WERI-Rb-1 (cell line): Measurements from ENCODE around the gene DSG3.

Source experiments
- DNase-seq: peaks from one replicate; pipeline ENCODE4 v3.0.0-alpha.2; 2020
- H3K27ac ChIP-seq: fragments of 250-450 bp; sonication (Bioruptor Pico); 2 replicates; pipeline ENCODE4 v1.5.1; 2020; ENCODE audit warnings: mild to moderate bottlenecking, moderate library complexity
- H3K27me3 ChIP-seq: fragments of 250-450 bp; sonication (Bioruptor Pico); 2 replicates; pipeline ENCODE4 v1.5.1; 2021; ENCODE audit warnings: mild to moderate bottlenecking, low read depth, moderate library complexity; ENCODE audit not compliant: insufficient read depth, severe bottlenecking
- H3K36me3 ChIP-seq: fragments of 250-450 bp; sonication (Bioruptor Pico); 2 replicates; pipeline ENCODE4 v1.5.1; 2020; ENCODE audit warnings: mild to moderate bottlenecking, moderate library complexity
- H3K4me3 ChIP-seq: 2 replicates; pipeline ENCODE4 v1.5.1; 2011; ENCODE audit warnings: low read depth, mild to moderate bottlenecking, control low read depth, low read length
- H3K9me3 ChIP-seq: fragments of 250-450 bp; sonication (Bioruptor Pico); 2 replicates; pipeline ENCODE4 v1.5.1; 2021; ENCODE audit warnings: mild to moderate bottlenecking, moderate library complexity; ENCODE audit not compliant: severe bottlenecking
- TF ChIP-seq, protein P1 (sequence below): IDR thresholded peaks from 2 replicates; pipeline ENCODE4 v1.5.1; 2011; ENCODE audit warnings: low read depth, mild to moderate bottlenecking, control low read depth, inconsistent platforms, low read length

The DSG3 gene

DNA sequence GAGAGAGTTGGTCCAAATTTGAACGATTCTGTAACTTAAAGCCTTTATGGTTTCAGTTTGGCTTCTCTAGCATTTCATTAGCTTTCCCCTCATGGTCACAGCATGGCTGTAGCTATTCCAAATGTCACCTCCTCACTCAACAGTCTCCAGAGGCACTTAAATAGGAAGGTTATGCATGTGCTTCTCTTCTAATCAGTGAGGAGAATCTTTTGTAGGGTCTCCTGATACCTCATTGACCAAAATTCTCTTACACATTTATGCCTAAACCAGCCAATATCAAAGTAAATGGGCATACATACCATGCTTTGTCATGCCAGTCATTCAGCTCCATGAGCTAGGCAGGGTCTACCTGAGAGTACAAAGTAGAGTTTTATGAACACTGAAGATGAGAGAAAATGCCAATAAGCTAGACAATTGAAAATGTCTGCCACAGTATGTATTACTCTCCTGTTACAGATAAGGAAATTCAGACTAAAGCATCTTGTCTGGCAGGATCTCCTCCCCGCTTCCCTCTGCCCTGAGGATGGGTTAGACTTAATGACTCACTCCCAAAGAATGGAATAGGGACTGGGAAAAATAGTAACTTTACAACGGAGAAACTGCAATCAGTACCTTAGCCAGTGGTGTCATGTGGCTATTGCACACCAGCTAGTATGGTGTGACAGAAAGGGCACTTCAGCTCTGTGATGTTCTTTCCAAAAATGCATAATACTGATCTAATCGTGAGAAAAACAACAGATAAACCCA, 65.8 kb downstream of the DSG3 start:
- Histone ChIP-seq H3K4me3 (no peak overlapping the region), H3K36me3 (no peaks in the 10 kb centered on the region), H3K27me3 (no peaks in the 10 kb centered on the region), H3K9me3 (no peaks in the 10 kb centered on the region), H3K27ac (no peak overlapping the region)
- DNase-seq, result no peak
- TF ChIP-seq, protein P1, sequence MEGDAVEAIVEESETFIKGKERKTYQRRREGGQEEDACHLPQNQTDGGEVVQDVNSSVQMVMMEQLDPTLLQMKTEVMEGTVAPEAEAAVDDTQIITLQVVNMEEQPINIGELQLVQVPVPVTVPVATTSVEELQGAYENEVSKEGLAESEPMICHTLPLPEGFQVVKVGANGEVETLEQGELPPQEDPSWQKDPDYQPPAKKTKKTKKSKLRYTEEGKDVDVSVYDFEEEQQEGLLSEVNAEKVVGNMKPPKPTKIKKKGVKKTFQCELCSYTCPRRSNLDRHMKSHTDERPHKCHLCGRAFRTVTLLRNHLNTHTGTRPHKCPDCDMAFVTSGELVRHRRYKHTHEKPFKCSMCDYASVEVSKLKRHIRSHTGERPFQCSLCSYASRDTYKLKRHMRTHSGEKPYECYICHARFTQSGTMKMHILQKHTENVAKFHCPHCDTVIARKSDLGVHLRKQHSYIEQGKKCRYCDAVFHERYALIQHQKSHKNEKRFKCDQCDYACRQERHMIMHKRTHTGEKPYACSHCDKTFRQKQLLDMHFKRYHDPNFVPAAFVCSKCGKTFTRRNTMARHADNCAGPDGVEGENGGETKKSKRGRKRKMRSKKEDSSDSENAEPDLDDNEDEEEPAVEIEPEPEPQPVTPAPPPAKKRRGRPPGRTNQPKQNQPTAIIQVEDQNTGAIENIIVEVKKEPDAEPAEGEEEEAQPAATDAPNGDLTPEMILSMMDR, result no peak

DNA sequence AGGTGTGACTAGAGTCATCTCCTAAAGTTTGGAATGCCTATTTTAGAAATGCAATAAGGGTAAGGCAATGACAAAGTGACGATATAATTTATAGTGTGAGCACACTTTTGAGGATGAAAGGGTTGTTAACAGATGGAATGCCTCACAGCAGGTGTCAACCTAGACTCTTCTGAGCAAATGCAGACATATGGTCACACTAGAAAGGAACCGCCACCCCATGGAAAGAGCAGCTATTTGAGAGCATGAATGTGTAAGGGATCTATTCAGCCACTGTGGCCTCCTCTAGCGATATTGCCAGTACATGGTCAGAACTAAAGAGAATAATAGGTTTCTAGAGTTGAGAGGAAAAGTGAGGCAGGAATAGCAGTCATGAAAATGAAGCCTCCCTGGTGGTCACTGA, 68.9 kb downstream of the DSG3 start:
- Histone ChIP-seq H3K27me3 (no peaks in the 10 kb centered on the region), H3K4me3 (no peak overlapping the region), H3K27ac (no peak overlapping the region), H3K9me3 (no peaks in the 10 kb centered on the region), H3K36me3 (peaks cover 10% of the 10 kb centered on the region)
- TF ChIP-seq, protein P1, result no peak
- DNase-seq, result no peak

DNA sequence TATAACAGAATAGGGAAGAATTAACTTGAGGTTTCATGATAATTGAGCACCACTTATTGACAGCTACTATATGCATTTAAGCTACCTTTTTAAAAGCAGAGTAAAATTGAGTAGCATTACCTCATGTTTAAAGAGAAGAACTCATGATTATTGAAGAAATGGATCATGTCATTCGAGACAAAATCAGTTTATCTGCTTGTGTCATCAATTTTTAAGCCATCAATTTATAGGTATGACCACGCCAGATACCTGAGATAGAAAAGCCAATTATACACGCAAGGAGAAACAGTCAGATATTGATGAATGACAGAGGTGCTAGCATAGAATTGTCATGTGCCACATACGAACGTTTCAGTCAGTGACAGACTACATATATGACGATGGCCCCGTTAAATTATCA, 78.8 kb downstream of the DSG3 start:
- Histone ChIP-seq H3K27ac (no peak overlapping the region), H3K4me3 (no peak overlapping the region), H3K36me3 (peaks cover 11% of the 10 kb centered on the region), H3K9me3 (no peaks in the 10 kb centered on the region), H3K27me3 (no peaks in the 10 kb centered on the region)
- DNase-seq, result no peak
- TF ChIP-seq, protein P1, result no peak
